Ramos (cell line): ENCODE data around the gene MBP.

Source experiments
- in situ Hi-C: fragments of 300-500 bp; cut with MboI; formaldehyde crosslinking; loops from one replicate; pipeline ENCODE4 v1.14.3; 2022; ENCODE audit warnings: low sequenced_read_pairs; ENCODE audit not compliant: unreplicated experiment

Gene MBP

DNA sequence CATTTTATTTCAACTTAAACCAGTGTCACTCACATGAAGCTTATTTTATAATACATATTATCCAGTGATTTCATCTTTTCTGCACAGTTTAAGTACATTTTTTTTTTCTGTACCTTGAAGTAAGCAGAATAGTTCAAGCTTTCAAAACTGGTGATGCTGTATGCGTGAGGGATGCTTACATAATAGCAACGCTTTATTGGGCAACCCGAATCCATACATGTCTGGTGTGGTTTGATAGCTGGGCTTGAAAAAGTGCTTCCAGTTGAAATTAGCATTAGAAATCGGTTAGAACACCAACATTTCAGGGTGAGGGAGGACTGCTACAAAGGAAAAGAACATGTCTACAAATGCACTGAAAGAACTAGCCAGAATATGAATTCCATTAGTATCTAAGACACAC, 117.4 kb downstream of the MBP start:
- in situ Hi-C loops = no loop called here

DNA sequence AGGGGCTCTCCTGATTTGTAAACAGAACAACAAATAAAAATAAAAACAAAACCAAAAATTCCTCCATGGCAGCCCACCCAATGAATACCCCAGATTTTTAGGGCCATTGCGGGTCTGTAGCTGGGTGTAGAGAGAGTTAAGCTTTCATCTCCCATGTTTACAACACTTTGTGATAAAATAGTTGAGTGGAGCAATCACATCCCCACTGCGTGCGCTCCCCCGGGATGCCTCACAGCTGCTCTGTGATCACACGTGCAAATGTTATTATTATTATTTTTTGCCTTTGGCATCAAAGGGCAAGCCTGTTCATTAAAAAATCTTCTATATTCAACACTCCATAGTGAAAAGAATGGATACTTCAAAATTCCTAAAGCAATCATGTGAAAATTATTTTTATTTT, 118.0 kb downstream of the MBP start:
- in situ Hi-C loops = no loop called here

DNA sequence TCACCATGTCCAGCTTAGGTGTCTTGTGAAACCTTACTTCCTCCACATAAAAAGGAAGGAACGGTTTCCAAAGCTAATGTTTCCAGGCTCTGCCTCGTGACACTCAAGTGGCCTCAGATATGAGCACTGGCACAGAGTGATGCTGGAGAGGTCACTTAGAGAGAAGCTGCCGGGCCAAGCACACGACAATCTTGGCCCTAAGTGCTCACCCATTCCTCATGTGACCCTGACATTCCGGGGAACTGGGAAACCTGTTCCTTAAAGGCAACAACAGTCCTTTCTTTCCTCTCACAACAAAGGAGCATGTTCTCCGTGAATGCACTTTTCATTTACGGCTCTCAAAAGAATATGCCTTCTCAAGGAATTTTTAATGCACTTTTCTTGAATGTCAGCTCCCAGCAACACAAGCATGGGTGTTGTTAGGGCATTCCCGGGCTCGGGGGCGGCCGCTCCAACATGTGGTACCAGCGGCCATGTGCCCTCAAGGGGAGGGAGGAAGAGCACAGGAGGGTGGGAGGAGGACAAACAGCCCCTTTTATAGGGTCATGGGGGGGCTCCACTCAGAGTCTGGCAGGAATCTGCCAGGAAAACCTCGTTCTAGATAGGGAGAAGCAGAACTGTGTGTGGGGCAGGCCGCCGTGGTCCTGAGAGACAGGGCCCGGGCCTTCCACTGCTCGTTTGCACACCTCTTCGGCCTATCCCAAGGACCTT, 118.6 kb downstream of the MBP start:
- in situ Hi-C loops = no loop called here

DNA sequence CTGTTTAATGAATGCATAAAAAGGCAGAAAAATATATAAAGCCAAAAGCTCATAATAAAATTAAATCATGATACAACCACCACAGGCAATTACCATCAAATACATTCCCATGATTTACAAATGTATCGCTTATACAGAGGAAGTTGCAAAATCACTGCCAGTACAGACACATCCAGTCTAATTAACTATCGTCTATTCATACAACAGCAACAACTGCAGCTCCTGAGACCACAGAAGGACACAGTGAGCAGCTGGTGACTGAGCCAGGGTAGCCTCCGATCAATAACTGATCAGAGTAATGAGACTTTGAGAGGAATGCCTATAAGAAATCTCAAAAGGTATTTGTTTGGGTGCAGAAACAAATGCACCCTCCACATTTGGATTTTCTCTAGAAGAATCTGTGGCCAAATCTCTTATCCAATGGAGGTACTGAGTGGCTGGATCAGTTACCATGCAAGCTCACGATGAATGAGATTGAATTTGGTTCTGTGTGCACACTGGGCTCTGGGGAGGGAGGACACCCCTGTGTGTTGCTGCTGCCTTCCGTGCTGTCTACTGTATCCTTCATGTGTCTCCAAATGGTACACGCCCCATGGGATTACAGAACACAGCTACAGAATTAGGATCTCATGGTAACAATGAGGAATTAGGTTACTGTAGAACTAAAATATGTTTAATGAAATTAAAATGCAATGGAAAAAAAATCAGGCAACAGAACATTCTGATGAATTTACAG, 119.6 kb downstream of the MBP start:
- in situ Hi-C loops = no loop called here

DNA sequence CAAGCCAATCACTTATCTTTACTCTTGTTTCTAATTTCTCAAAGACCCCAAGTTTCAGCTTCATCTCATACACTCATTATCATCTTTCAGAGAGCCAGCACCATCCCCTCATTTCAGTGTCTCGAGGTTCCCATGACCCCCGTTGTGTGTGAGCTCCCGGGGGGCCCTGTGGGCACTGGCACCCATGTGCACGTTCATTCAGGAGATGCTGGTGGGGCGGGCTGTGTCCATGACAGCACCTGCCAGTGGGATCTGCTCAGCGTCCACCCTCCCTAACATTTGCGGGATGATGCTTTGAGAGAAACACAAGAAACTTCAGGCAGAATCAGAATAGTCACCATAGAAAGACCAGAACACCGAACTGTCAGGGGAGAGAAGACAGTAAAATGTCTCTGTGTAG, 120.5 kb downstream of the MBP start:
- in situ Hi-C loops = no loop called here

DNA sequence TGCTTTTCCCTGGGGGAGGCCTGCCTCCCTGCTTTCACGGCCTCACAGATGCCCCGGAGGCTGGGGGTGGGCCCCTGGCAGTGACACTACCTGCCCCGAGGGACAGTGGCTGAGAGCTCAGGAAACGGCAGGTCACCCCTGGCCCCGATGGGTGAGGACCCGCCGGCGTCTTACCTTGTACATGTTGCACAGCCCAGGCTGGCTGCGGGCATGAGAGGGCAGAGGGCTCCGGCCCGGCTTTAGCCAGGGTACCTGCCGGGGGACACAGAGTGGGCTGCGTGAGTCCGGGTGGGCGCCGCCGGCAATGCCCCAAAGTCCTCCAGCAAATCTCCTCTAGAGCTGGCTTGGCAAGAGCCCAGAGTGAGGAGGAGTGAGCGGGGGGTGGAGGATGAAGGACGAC, 122.9 kb downstream of the MBP start:
- in situ Hi-C loops = no loop called here

DNA sequence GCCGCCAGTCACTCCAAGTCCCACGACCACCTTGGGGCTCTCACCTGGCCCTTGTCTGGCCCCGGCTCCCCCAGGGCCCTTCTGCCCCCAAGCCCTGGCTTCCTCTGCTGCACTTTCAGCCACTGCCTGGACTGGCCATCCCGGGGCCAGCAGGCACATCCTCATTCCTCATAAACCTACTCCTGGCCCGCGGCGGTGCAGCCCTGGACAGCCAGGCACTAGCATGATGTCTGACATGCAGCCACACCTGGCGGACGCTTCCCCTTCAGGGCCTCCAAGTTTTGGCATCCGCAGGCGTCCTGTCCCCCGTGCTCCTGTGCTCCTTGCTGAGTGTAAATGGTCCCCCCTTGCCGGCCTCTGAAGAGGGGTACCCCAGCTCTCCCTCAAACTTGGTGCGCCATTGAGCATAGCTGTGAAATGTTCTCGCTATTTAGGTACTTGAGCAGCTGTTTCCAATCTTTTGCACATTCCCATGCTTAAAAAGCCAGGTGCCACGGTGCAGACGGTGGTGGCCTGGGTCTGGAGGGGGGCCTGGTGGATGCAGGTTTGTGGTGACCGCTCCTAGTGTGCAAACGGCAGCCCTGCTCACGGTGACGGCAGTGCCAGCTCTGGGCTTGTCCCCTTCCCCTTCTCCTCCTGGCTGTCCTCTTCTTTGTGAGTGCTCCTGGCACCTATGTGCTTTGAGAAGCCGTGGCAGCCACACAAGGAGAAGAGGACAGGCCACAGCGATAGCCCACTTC, 123.8 kb downstream of the MBP start:
- in situ Hi-C loops = no loop called here

DNA sequence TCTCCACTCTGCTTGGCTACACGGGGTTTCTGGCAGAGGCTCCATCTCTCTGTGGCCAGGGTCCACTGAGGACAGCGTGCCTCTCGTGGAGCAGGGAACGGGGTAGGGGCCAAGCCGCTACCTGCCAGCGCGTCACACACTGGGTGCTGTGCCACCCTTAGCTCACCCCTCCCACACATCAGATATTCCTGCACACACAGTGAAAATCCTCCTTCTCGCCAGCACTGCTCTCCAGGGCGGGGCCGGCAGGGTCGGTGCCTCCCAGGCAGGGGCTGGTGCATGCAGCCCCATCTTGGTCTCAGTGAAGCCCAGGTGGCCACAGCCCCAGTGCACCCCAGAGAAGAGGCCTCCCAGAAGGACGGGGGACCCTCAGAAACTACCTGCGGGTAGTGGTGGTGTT, 124.6 kb downstream of the MBP start:
- in situ Hi-C loops = no loop called here

DNA sequence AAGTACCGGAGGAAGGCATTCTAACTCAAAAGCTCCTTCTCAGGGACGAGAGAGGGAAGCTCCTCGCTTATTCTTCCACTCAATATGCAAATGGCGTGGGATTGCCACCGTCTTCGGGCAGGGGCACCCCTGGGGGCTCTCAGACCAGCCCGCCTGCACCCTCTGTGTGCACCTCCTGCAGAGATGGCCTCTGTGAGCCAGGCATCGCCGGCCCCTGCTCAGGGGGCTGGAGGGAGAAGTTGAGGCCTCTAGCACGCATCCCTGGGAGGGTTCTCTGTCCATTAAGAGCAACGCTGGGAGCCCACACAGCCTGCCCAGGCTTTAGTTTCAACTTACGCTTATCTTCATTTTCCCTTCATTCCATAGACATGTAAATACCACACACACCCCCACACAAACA, 125.3 kb downstream of the MBP start:
- in situ Hi-C loops = no loop called here

DNA sequence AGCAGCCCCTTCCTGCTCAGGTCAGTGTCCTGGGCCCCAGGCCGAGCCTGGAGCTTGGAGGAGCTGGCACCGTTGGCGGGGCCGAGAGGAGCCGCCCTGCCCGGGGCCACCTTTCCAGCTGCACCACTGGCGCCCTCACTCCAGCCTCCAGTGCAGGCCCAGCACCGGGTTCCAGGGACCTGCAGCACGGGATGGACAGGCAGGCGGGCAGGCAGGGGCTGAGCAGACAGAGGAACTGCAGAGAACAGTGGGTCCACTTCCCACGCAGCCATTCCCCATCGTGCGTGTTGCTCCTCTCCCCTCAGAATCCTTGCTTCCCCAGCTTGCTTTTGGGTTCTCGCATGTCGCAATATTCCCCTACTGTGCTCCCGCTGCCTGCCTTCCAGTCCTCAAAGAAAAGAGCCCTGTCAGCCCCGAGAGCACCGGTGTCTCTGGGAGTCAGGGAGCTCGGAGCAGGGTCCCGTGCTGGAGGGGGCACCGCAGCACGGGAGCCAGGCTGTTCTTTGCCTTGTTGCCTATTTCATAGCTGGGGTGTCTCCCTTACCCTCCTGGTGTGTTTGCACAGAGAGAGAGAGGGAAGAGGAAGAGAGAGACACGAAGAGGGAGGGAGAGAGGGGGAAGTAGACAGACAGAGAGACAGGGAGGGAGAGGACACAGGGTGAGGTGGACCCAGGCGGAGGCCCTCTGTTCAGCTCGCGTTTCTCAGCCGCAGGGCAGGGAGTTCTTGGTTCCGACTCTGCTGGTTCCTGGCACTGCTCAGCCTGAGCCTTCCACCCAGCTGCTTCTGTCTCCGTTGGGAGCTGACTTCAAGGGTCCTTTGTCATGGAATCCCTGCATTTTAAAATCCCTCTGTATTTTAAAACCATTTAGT, 126.0 kb downstream of the MBP start:
- in situ Hi-C loops = no loop called here

DNA sequence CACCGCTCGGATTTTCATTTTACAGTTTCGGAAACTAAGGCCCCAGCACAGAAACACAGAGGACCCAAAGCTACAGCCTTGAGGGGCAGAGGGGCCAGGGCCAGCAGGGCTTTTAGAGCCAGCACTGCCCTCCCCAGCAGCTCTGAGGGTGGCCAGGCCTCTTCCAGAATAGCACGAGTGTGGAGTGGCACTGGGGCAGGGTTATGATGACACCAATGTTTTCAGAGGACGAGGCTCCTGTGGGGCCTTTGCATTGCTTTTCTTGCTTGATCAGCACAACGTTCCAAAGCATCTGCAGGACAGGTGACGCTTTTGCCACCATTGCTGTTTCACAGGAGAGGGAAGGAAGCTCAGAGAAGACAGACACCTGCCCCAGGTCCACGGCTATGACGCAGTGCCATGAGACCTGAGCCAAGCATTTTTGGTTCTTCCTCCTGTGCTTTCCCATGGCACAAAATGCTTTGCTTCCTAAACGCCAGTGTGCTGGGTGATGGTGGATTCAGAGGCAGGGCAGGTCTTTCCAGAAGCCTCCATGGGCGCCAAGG, 126.9 kb downstream of the MBP start:
- in situ Hi-C loops = no loop called here

DNA sequence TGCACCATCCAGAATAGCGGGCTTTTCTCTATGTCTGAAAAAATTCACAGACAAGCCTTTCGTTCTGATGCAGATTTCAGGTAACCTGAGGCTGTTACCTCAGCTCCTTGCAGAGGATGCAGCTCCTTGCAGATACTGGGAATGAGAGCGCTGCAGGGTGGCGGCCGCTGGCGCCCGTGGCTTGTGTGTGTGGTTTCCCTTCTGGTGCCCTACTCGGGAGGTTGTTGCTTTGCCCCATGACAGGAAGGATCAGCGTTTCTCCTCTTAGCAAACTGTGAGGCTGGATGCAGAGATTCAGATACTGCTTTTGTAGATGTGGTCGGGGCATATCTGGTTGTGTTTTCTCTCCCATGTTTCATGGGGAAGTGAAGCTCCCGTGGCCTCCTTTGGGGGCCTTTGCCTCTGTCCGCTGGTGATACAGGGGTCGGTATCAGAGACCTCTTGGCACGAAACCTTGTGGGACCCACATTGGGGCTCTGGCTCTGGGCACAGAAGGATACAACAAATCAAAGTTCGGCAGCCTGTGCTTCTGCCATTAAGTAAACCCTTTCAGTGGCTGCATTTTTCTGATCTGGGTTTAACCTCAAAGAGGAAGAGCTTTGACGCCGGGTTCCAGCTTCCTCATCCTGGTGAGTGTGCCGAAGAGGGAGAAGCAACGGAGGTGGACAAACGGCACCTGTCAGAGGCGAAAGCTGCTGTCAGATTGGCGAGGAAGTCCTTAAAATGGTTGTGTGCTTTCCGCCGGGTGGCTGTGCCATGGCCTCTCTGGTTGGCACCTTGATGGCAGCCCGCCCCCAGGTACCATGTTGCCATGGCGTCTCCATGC, 127.8 kb downstream of the MBP start:
- in situ Hi-C loops = no loop called here

DNA sequence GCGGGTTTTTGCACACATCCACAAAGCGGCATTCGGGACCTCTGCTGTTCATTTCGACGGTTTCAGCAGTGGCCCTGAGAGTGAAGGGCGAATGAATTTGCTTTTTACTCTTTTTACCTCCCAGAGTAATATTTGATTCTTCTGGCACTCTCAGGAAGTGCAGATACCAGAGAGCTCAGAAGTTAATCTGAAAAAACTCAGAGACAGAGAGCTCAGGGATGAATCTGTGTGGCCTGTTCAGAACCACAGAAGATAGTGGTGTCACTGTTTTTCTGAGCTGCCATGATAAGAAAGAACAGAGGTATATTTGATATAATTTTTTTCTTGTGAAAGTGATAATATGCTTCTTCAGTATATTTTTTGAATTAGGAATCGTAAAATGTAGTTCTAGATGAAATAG, 129.3 kb downstream of the MBP start:
- in situ Hi-C loops = no loop called here

DNA sequence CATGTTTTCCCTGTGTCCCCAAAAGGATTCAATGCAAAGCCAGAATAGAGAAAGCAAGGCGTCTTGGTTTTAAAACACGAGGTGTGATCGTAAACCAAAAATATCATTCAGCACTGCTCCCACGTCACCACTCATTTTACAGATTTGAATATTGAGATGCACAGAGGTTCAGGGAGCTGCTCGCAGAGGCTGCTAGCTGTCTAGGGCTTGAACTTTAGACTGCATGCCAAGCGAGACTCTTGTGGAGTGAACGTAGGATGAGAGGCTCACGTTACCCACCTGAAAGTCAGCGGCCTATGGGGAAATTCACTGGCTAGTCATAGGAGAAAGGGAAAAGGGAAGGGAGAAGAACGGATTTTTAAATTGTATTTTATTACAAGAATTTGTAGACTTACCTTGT, 130.1 kb downstream of the MBP start:
- in situ Hi-C loops = no loop called here

DNA sequence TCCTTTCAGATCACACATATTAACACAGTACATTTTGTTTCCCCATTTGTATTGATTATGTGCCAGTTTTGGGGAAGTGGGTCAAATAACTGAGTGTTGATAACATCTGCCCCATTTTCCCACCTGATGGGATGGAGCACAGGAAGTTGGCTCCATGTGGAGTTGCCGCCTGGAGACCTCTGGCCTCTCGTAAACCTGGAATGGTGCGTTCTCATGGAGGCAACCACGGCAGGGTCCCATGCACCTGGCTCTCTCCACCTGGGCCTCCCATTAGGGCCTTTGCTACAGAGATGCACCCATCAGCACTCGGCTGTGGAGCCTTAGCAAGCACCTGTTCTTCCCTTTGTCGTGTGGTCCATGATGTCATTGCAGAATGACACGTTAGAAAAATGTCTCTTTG, 130.6 kb downstream of the MBP start:
- in situ Hi-C loops = no loop called here

DNA sequence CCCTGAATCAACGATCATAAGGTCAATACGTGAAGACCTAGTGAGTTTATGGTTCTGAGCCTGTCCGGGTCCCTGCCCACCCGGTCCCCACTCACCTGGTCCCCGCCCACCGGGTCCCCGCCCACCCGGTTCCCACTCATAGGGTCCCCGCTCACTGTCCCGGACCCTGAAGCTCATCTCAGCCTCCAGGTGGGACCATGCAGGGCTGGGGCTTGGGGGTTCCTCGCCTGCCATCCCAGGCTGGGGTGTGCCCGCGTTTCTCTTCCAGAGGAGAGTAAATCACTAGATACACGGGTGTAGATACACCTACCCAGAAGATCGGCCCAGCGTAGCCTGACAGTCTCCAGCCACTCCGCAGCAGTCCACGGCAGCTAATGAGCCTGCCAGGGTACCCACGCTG, 131.5 kb downstream of the MBP start:
- in situ Hi-C loops = no loop called here

DNA sequence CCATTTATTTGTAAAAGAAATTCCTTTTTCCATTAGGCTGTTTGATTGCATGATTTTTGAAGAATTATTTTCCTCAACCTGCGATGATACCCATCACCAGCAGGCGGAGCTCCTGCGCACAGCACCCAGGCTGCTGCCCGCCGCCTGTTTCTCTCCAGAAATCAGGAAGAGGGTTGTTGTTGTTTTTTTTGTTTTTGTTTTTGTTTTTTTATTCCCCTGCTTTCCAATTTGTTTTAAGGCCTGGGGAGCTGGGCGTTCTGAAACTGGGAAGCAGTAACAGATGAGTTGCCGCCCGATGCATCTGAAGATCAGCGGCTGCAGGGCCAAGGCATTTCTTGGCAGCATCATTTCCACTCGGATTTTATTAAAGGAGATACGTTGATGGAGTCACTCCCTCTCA, 132.1 kb downstream of the MBP start:
- in situ Hi-C loops = no loop called here

DNA sequence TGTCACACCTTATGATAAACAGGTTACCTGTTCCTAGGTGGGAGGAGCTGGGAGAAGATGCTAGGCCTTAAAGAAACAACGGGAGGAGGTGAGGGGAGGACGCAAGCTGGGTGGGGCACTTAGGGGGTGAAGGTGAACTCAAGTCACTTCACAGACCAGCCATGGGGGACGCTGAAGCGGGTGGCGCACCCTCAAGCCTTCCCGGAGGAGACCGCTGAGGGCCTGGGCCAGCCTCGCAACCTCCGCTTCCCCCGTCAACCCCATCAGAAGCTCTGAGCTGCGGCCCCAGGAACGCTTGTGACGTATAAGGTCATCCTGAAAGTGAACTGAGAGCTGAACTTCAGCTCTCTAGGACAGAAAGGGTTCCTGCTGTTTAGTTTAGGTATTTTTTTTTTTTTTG, 133.5 kb downstream of the MBP start:
- in situ Hi-C loops = no loop called here
